GM13977 (cell line): ENCODE data around the gene SSX2IP.

Experiments used
- DNase-seq: peaks from one replicate; pipeline ENCODE4 v3.0.0; 2012; ENCODE audit warnings: low spot score
- in situ Hi-C: fragments of 300-500 bp; cut with MboI; formaldehyde crosslinking; loops from one replicate; pipeline ENCODE4 v1.12.0; 2022; ENCODE audit warnings: low sequenced_read_pairs, low pct_unique_long_range_greater_than_20kb, mixed read lengths, inconsistent platforms; ENCODE audit not compliant: unreplicated experiment
- TF ChIP-seq, protein P1 (sequence below): IDR thresholded peaks from 2 replicates; pipeline ENCODE4 v1.5.1; 2012; ENCODE audit warnings: mild to moderate bottlenecking, control low read depth; ENCODE audit not compliant: insufficient read depth; ENCODE audit errors: extremely low read depth, missing control alignments

Gene SSX2IP

DNA sequence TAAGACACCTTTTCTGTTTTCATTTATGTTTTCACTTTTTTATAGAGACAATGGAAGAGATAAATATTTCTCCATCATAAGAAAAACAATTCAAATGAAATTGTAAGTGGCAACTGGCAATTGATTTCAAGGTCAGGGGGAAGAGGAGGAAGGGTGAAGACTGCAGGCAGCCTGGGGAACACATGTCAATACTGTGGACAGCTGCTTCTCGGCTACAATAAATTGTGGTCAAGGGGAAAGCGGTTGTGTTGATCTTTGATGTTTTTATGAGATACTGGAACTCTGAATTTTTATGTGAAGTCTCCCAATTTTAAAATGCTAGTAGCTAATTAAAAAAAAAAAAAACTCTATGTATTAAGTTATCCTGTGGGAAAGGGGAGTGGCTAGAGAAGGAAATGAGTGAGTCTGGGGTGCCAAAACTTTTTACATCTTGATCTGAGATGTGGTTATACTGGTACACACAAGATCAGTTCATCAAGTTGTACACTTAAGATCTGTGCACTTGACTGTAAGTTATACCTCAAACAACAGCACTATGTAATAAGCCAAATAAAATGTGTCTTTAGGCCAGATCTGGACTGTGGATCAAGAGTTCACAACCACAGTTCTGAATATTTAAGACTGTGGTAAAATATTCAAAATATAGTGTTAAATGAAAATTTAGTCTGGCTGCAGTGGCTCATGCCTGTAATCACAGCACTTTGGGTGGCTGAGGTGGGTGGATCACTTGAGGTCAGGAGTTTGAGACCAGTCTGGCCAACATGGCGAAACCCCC is 18.0 kb downstream of the SSX2IP start:
- in situ Hi-C loops: no loop called here
- no peak for DNase-seq
- TF ChIP-seq, protein P1, sequence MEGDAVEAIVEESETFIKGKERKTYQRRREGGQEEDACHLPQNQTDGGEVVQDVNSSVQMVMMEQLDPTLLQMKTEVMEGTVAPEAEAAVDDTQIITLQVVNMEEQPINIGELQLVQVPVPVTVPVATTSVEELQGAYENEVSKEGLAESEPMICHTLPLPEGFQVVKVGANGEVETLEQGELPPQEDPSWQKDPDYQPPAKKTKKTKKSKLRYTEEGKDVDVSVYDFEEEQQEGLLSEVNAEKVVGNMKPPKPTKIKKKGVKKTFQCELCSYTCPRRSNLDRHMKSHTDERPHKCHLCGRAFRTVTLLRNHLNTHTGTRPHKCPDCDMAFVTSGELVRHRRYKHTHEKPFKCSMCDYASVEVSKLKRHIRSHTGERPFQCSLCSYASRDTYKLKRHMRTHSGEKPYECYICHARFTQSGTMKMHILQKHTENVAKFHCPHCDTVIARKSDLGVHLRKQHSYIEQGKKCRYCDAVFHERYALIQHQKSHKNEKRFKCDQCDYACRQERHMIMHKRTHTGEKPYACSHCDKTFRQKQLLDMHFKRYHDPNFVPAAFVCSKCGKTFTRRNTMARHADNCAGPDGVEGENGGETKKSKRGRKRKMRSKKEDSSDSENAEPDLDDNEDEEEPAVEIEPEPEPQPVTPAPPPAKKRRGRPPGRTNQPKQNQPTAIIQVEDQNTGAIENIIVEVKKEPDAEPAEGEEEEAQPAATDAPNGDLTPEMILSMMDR: no peak

DNA sequence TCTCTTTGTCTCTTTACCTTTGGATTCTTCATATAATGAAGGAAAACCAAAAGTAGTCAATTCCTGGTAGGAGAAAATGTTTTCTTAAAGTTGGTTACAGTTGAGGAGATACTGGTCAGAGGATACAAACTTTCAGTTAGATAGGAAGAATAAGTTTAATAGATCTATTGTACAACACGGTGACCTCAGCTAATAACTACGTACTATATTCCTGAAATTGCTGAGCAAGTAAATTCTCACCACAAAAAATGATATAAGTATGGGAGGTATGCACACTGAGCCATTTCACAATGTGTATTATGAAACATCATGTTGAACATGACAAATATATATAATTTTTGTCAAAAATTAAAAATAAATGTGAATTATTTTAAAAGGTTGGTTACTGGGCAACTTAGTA is 20.4 kb downstream of the SSX2IP start:
- in situ Hi-C loops: no loop called here
- TF ChIP-seq, protein P1: no peak
- DNase-seq: no peak

DNA sequence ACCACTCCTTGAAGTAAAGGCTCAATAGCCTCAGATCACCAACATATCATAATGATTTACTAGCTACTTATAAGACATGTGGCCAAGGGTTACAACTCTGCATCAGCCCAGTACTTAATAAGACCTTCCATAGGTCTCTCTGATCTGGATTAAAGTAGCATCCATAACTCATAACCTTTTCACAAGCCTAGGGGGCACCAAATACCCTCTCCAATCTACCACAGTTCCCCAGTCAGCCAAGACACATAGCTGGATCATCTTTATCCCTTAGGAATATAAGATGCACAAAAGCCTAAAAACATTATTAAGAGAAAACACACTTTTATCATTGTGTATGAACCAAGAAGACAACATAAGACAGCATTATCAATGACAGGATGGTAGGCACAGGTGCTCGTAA is 22.1 kb downstream of the SSX2IP start:
- no peak for DNase-seq

DNA sequence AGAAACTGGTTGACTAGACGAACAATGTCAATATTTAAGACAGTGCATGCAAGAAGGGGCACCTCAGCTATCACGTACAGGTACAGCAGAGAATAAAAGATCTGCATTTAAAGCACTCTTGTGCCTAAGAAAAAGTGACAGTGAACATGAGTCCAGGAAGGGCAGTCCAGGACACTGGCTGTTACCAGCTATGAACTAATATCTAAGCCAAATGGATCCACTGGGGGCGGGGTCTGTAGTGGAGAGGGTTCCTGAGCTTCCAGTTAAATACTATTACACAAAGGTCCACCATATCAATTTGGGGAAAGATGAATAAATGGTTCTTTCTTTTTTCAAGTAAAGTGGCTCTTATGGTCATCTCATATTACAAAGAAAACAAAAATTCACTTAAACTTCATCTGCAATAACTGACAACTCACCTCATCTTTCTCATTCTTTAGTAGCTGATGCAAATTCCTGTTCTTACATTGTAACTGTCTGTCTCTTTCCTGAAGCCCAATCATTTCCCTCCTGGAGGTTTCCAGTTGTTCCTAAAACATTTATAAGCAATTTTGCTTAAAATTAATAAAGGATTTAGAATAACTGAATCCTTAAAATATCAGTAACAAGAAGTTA is 24.5 kb downstream of the SSX2IP start:
- DNase-seq: no peak
- in situ Hi-C loops: no loop called here

More for the DNA sequence above, 22.1 kb downstream of the SSX2IP start:
- TF ChIP-seq, protein P1: peak; percentile 0
- in situ Hi-C loops: no loop called here

DNA sequence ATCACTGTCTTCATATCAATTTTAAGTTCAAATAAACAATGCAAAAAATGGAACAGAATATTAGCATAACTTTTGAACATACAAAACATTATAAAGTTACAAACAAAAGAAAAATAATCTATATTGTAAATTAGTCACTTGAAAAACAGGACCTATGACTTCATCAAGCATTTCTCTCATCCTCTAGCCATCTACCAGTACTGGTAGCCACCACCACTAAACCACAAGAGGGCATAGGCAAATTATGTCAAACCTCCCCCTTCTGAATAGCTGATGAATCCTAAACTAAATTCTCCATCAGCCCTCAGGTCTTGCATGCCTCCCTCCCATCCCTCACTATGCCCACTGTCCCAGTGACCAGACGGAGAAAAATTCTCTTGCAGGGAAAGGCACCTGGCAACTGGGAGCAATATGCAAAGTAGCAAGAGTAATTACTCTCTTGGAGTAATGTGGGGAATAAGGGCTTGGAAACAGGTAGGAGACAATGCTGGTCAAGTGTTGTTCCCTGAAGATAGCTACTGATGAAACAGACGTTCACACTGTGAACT is 37.1 kb downstream of the SSX2IP start:
- DNase-seq: no peak
- TF ChIP-seq, protein P1: no peak
- in situ Hi-C loops: no loop called here

More for the DNA sequence above, 24.5 kb downstream of the SSX2IP start:
- TF ChIP-seq, protein P1: no peak

DNA sequence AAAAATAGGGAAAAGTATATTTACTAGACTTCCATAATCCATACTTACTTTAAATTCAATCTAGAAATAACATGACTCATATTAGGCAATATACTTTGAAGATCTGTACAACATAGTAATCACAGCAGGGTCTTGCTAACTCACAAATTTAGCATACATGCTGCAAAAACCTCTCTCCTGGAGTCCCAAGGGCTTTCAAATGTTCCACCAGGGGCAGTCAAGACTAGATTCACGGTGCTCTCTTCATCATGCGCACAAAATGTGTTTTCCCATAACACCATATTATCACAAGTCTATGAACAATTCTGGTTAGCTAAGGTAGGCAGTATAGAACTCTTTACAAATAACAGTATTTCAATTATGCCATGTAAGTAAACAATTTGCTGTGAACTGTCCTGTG is 45.8 kb downstream of the SSX2IP start:
- TF ChIP-seq, protein P1: no peak
- no peak for DNase-seq
- in situ Hi-C loops: no loop called here
